Transverse colon (tissue), 4 donors: ENCODE results near the gene LINS1. TPM values are rescaled to one million over a fixed set of nuclear protein-coding genes. Genes with fewer than 3 reads are reported as not detected.
"Not testable (repeated sequence)": the region's sequence is repeated elsewhere in the genome, so short reads cannot be mapped to it uniquely, and the experiment has no call there.

Experiments used
- DNase-seq: peaks from one replicate; pipeline ENCODE4 v3.0.0-alpha.2; 2019
- H3K27ac ChIP-seq, 4 donors: fragments of 200-600 bp; sonication (generic); 2 replicates each; pipeline ENCODE4 v1.5.1; 2016 to 2018; ENCODE audit warnings: inconsistent platforms in 4 of 4
- H3K27me3 ChIP-seq: fragments of 200-600 bp; sonication (generic); 2 replicates; pipeline ENCODE4 v1.5.1; 2017; ENCODE audit warnings: inconsistent platforms
- H3K36me3 ChIP-seq, 4 donors: fragments of 200-600 bp; sonication (generic); 2 replicates each; pipeline ENCODE4 v1.5.1; 2017 to 2019; ENCODE audit warnings: inconsistent platforms in 4 of 4
- H3K4me1 ChIP-seq, 4 donors: fragments of 200-600 bp; sonication (generic); 2 replicates each; pipeline ENCODE4 v1.5.1; 2017 to 2020; ENCODE audit warnings: inconsistent platforms in 4 of 4
- H3K4me3 ChIP-seq, 4 donors: fragments of 200-600 bp; sonication (generic); 1 replicate in 1 of 4; 2 replicates in 3 of 4; pipeline versions ENCODE4 v1.5.1 to v1.6.1; 2017 to 2019; ENCODE audit warnings: inconsistent platforms in 4 of 4
- H3K9me3 ChIP-seq, 2 donors: fragments of 200-600 bp; sonication (generic); 2 replicates each; pipeline ENCODE4 v1.5.1; 2017 to 2019; ENCODE audit warnings: inconsistent platforms in 2 of 2
- CTCF ChIP-seq, 5 experiments: fragments of 200-600 bp in 3 of 5; fragments of 450-650 bp in 2 of 5; sonication (generic) in 3 of 5; IDR thresholded peaks; 1 replicate in 2 of 5; 2 replicates in 3 of 5; pipeline ENCODE4 v1.5.1; 2016 to 2017; ENCODE audit warnings: antibody characterized with exemption in 5 of 5, inconsistent platforms in 3 of 5, mild to moderate bottlenecking in 2 of 5, moderate library complexity in 1 of 5
- EP300 ChIP-seq: sonication (generic); formaldehyde crosslinking; IDR thresholded peaks from one replicate; pipeline ENCODE4 v1.6.1; 2017; ENCODE audit warnings: antibody characterized with exemption, low read depth
- POLR2A ChIP-seq: fragments of 450-650 bp; IDR thresholded peaks from one replicate; pipeline ENCODE4 v1.6.1; 2016; ENCODE audit warnings: antibody characterized with exemption, mild to moderate bottlenecking, moderate library complexity
- POLR2AphosphoS5 ChIP-seq, 3 donors: sonication (generic); formaldehyde crosslinking; IDR thresholded peaks; one replicate each; pipeline ENCODE4 v1.6.1; 2016; ENCODE audit warnings: antibody characterized with exemption in 3 of 3
- WGBS, 2 donors: methylation state at CpG; one replicate each; pipeline ENCODE4 v1.1.5; 2018; ENCODE audit warnings: low coverage in 1 of 2; 5-methylcytosine and 5-hydroxymethylcytosine counted together
- in situ Hi-C, 4 donors: fragments of 200-750 bp; cut with MboI; loops; one replicate each; pipeline versions ENCODE4 v1.15.0 to v1.15.1; 2017; ENCODE audit warnings: low sequenced_read_pairs in 3 of 4, low pct_ligation_motif_present in 1 of 4, low pct_unique_long_range_greater_than_20kb in 1 of 4
- intact Hi-C: fragments of 100-400 bp; cut with DNase I; formaldehyde crosslinking; loops from one replicate; pipeline ENCODE4 v1.15.1; 2023; ENCODE audit warnings: low total_unique reads
- total RNA-seq, 4 donors: library from RNA; depleted of rRNA; stranded (reverse); fragments of >200 nt; gene quantifications; one replicate each; pipeline ENCODE4 v1.1.0, GENCODE V29; 2016

The LINS1 gene
- total RNA-seq, 4 donors from 2014 or later: 24.7 to 48.9 (median 39.2) TPM

DNA sequence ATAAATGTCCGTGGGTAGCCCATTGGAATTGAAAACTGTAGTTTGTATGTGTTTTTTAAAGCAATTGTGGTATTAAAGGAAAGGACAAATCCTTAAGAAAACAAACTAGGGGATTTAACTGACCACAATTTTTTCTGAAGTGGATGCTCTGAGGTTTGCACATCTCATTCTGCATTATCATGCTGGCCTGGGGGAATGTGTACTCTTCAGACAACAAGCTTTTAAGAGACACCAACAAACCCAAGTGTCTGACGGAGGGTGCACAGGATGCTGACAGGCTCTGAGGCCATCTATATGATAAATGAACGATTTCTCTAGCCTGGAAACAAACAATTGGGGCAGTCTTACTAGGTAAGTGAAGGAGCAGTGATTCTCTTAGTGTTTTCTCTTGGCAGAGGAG, 9.1 kb downstream of the LINS1 start:
- WGBS, 2 donors: 88 to 92% methylated on average over 2 to 3 of the region's 3 CpGs
- no peak overlapping the region for H3K4me3 ChIP-seq
- in situ Hi-C loops (loop anchor here in 1 of 4 donors (25.0 kb wide), 1 partner anchor 656 kb away; no protein-coding TSS in a partner anchor), intact Hi-C loops (no loop called here)
- peaks cover 8 to 10% of the 10 kb centered on the region in 2 donors for H3K9me3 ChIP-seq
- no peaks in the 10 kb centered on the region for H3K27me3 ChIP-seq
- no peak overlapping the region for H3K27ac ChIP-seq
- TF ChIP-seq POLR2A: no peak
- TF ChIP-seq CTCF (IDR thresholded peaks at IDR 0.05): no peak
- TF ChIP-seq EP300: no peak
- no peak for DNase-seq
- no peaks in the 10 kb centered on the region for H3K36me3 ChIP-seq
- H3K4me1 ChIP-seq: peaks cover 0 to 14% (median 0%) of the 10 kb centered on the region in 4 donors

DNA sequence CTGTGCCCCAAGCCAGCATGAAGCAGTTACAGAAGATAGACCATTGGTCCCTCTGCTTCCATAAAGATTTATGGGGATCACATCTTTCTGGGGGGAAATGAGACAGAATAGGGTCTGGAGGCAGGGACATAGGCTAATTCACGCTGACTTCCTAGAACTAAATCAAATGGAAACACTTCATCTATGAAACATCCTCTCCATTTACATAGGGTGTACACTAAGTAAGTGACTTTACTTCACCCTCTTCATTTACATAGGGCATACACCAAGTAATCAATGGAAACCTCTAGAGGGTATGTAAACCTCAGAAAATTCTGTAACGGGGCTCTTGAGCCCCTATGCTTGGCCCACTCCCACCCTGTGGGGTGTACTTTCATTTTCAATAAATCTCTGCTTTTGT, 10.1 kb downstream of the LINS1 start:
- no peak overlapping the region for H3K27ac ChIP-seq
- 40 to 92% methylated on average over 2 of the region's 2 CpGs for WGBS, 2 donors
- in situ Hi-C loops: loop anchor here in 1 of 4 donors (25.0 kb wide), 1 partner anchor 655 kb away; no protein-coding TSS in a partner anchor
- intact Hi-C loops: no loop called here
- no peak for DNase-seq
- H3K4me3 ChIP-seq: no peak overlapping the region
- H3K9me3 ChIP-seq: peaks cover 8 to 10% of the 10 kb centered on the region in 2 donors
- H3K27me3 ChIP-seq: no peaks in the 10 kb centered on the region
- no peak for TF ChIP-seq EP300
- no peak for TF ChIP-seq POLR2A
- TF ChIP-seq CTCF (IDR thresholded peaks at IDR 0.05): no peak
- no peak for TF ChIP-seq POLR2AphosphoS5 (IDR thresholded peaks at IDR 0.05)
- peaks cover 0 to 9% (median 0%) of the 10 kb centered on the region in 4 donors for H3K4me1 ChIP-seq
- no peaks in the 10 kb centered on the region for H3K36me3 ChIP-seq

GRCh38 chr15:100591163-100591562, 10.8 kb downstream of the LINS1 start:
- H3K4me3 ChIP-seq, DNase-seq, H3K36me3 ChIP-seq, intact Hi-C loops, H3K27me3 ChIP-seq, H3K9me3 ChIP-seq, H3K4me1 ChIP-seq, H3K27ac ChIP-seq: not testable (repeated sequence)
- in situ Hi-C loops: loop anchor here in 1 of 4 donors (25.0 kb wide), 1 partner anchor 654 kb away; no protein-coding TSS in a partner anchor
- WGBS, 2 donors: 79 to 98% methylated on average over 2 of the region's 2 CpGs

DNA sequence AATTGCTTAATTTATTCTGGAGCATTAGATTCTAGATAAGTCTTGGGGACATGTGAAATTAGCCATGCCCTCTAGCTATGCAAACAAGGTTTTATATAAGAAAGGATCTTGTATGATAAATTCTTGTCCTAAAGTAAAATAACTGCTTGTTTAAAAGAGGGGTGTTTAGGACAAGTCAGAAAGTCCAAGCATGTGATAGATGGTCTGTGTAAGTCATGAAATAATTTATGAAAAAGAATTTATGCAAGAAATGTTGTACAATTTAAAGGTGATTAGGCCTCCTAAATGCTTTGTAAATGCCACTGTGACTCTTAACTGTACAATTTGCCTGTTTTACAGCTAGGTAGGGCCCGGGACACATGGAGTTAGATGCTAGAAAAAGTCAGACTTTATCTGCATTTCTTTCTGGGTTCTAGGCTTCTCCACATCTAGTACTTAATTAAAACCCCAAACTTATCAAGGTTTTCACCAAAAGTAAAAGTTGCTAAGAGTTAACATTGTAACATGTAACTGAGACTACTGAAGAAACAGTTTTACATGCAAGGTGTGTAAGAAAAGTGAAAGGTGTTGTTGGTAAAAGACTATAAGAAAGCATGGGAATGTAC, 13.2 kb downstream of the LINS1 start:
- Histone ChIP-seq H3K36me3 (no peaks in the 10 kb centered on the region), H3K4me3 (no peak overlapping the region), H3K27ac (no peak overlapping the region), H3K27me3 (no peaks in the 10 kb centered on the region), H3K4me1 (no peaks in the 10 kb centered on the region), H3K9me3 (peaks cover 8 to 10% of the 10 kb centered on the region in 2 donors)
- no peak for DNase-seq
- in situ Hi-C loops: loop anchor here in 1 of 4 donors (25.0 kb wide), 1 partner anchor 651 kb away; no protein-coding TSS in a partner anchor
- WGBS, 2 donors: 97 to 100% methylated on average over 1 of the region's 1 CpG
- TF ChIP-seq POLR2AphosphoS5 (IDR thresholded peaks at IDR 0.05) (no peak), POLR2A (no peak), EP300 (no peak), CTCF (IDR thresholded peaks at IDR 0.05) (no peak)
- intact Hi-C loops: no loop called here
